K562 (cell line): ENCODE data around the gene SLC22A7. TPM values are rescaled to one million over a fixed set of nuclear protein-coding genes. Genes with fewer than 3 reads are reported as not detected.

Source experiments
- E2F1 ChIP-seq: sonication (generic); formaldehyde crosslinking; IDR thresholded peaks from 2 replicates; pipeline ENCODE4 v1.8.1; 2023; ENCODE audit warnings: mild to moderate bottlenecking, missing genetic modification reagents, moderate library complexity
- GATA2 ChIP-seq: sonication (generic); formaldehyde crosslinking; IDR thresholded peaks from 2 replicates; pipeline ENCODE4 v1.4.0; 2020; ENCODE audit warnings: mild to moderate bottlenecking, missing genetic modification reagents
- GTF2B ChIP-seq: IDR thresholded peaks from 2 replicates; pipeline ENCODE4 v1.6.1; 2011; ENCODE audit not compliant: insufficient read length; ENCODE audit errors: extremely low read depth
- MAFK ChIP-seq: IDR thresholded peaks from 2 replicates; pipeline ENCODE4 v1.6.1; 2011; ENCODE audit warnings: low read length, improper control_type of control experiment
- MIER1 ChIP-seq: fragments of 450-650 bp; IDR thresholded peaks from 2 replicates; pipeline ENCODE4 v1.6.1; 2016; ENCODE audit warnings: antibody characterized with exemption, mild to moderate bottlenecking, low read depth
- MYC ChIP-seq, 2 experiments: fragments of 250-450 bp in 1 of 2; sonication (Bioruptor Pico) in 1 of 2; IDR thresholded peaks; 2 replicates each; pipeline versions ENCODE4 v1.5.1 to v1.6.1; 2012 to 2021; ENCODE audit warnings: low read depth in 2 of 2, borderline replicate concordance in 1 of 2, improper control_type of control experiment in 1 of 2, low read length in 1 of 2, mild to moderate bottlenecking in 1 of 2, moderate library complexity in 1 of 2
- NR2C2 ChIP-seq, 2 experiments: fragments of 200-800 bp in 1 of 2; sonication (Bioruptor generic) in 1 of 2; sonication (generic) in 1 of 2; formaldehyde crosslinking in 1 of 2; IDR thresholded peaks; 2 replicates each; pipeline versions ENCODE4 v1.6.1 to v1.8.0; 2016 to 2022; ENCODE audit warnings: mild to moderate bottlenecking in 1 of 2, missing compliant biosample characterization in 1 of 2, missing genetic modification characterization in 1 of 2, missing genetic modification reagents in 1 of 2
- PHF21A ChIP-seq: fragments of 450-650 bp; IDR thresholded peaks from 2 replicates; pipeline ENCODE4 v1.6.1; 2017; ENCODE audit warnings: low read depth, borderline replicate concordance
- TAF15 ChIP-seq: fragments of 200-400 bp; formaldehyde crosslinking; IDR thresholded peaks from 2 replicates; pipeline ENCODE4 v1.6.1; 2017; ENCODE audit warnings: mild to moderate bottlenecking, low read depth, low read length, moderate library complexity
- ZC3H11A ChIP-seq: IDR thresholded peaks from 2 replicates; pipeline ENCODE4 v1.6.1; 2012; ENCODE audit warnings: low read depth, low read length, improper control_type of control experiment
- ZFPM2 ChIP-seq: fragments of 250-450 bp; sonication (Bioruptor Pico); IDR thresholded peaks from 2 replicates; pipeline ENCODE4 v1.5.1; 2022; ENCODE audit warnings: mild to moderate bottlenecking
- ZMIZ1 ChIP-seq, 2 experiments: fragments of 150-350 bp in 1 of 2; IDR thresholded peaks; 2 replicates each; pipeline ENCODE4 v1.6.1; 2012 to 2016; ENCODE audit warnings: low read depth in 2 of 2, low read length in 2 of 2, mild to moderate bottlenecking in 1 of 2, moderate library complexity in 1 of 2
- ZNF592 ChIP-seq: fragments of 450-650 bp; IDR thresholded peaks from 2 replicates; pipeline ENCODE4 v1.6.1; 2017; ENCODE audit warnings: antibody characterized with exemption, mild to moderate bottlenecking
- ZNF79 ChIP-seq: fragments of 250-450 bp; sonication (Bioruptor Pico); IDR thresholded peaks from 2 replicates; pipeline ENCODE4 v1.4.0; 2020; ENCODE audit warnings: low read depth, mild to moderate bottlenecking, moderate library complexity
- polyA plus RNA-seq, 8 experiments: library from polyadenylated mRNA; depleted of rRNA in 4 of 8; stranded (reverse) in 5 of 8; unstranded in 3 of 8; fragments of >200 nt; fragmentation: Nextera tagmentation in 2 of 8; fragmentation: Illumina TruSeq in 1 of 8; extraction: Ambion mirVana in 2 of 8; extraction: Trizol in 1 of 8; gene quantifications; 2 replicates each; pipeline versions ENCODE4 v1.2.1 to v1.2.3, GENCODE V29; 2011 to 2014; ENCODE audit warnings: inconsistent platforms in 1 of 8, missing spikeins in 1 of 8
- total RNA-seq, 7 experiments: library from RNA; depleted of rRNA in 6 of 7; stranded (reverse); fragments of >200 nt in 6 of 7; fragmentation: Illumina TruSeq in 2 of 7; extraction: Trizol in 2 of 7; gene quantifications; 2 replicates each; pipeline versions ENCODE4 v1.2.1 to v1.2.3, GENCODE V29; 2011 to 2021; ENCODE audit warnings: low replicate concordance in 1 of 7

SLC22A7 gene
- total and polyA plus RNA-seq, 9 of the 15 experiments (the other 6 are each of a cell fraction or from before 2014, with no cell fraction given), result not detected

- no peak for TF ChIP-seq ZNF592
- no peak for TF ChIP-seq ZFPM2 (CRISPR knock-in tag)
- peak; percentile 38; the same call in 1 of the 2 replicates for TF ChIP-seq MYC (IDR thresholded peaks at IDR 0.05; ENCODE audit: low read depth, low read length)
- no peak for TF ChIP-seq MYC (CRISPR knock-in tag; IDR thresholded peaks at IDR 0.05; ENCODE audit: borderline replicate concordance, low read depth)
- TF ChIP-seq ZNF79 (CRISPR knock-in tag), result no peak
- no peak for TF ChIP-seq TAF15
- TF ChIP-seq NR2C2 (CRISPR knock-in tag; IDR thresholded peaks at IDR 0.05), result no peak
- no peak for TF ChIP-seq NR2C2 (tag; IDR thresholded peaks at IDR 0.05)
- TF ChIP-seq E2F1 (CRISPR knock-in tag), result no peak
- TF ChIP-seq MIER1, result no peak
- 0 out of 2 replicates have a peak, but pooled peaks have one; percentile 41 for TF ChIP-seq ZC3H11A
- no peak for TF ChIP-seq GTF2B
- TF ChIP-seq ZMIZ1 (IDR thresholded peaks at IDR 0.05; ENCODE audit: low read depth in 2 of 2, low read length in 2 of 2), result no peak
- TF ChIP-seq PHF21A, result no peak
- TF ChIP-seq MAFK, result peak; percentile 10; the same call in 1 of the 2 replicates
- no peak for TF ChIP-seq GATA2 (CRISPR knock-in tag)
These were observed 34.5 kb upstream of the SLC22A7 start (continued) for GRCh38 chr6:43263314-43264178.
